IPS-NIHi7 (cell line): Measurements from ENCODE around the gene ENO2.

Source experiments
- DNase-seq: peaks from one replicate; pipeline ENCODE4 v3.0.0; 2012; ENCODE audit warnings: mixed read lengths; ENCODE audit errors: extremely low spot score

ENO2 gene

DNA sequence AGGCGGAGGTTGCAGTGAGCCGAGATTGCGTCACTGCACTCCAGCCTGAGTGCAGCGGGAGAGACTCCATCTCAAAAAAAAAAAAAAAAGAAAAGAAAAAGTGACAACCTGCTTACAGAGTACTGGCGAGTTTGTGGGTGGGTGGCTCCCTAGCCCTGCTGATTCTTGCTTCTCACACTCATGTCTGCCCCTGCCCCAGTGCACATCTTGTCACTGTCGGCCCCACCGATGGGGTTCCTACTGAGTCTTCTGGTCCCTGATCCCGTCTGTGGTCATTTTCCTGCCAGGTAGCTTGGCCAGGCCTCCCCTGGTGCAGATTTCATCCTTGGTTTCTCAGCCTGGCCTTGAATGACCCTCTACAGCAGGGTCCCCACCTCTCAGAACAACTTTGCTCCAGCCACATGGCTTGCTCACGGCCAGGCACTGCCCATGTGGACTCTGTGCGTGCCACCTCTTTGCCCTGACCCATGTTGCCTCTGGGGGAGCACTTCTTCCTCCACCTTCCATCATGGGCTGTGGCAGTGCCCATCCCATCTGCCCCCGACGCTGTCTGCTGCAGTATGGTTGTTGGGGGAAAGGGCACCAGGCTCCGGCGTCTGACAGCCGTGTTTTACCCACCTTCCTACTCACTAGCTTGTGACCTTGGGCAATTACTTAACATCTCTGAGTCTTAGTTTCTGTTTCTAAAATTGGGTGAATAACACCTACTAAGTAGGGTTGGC lies 34.7 kb downstream of the ENO2 start:
- DNase-seq, result no peak

GRCh38 chr12:6950401-6950801 lies 36.0 kb downstream of the ENO2 start:
- DNase-seq, result no peak

- no peak for DNase-seq
Measured at GRCh38 chr12:6950811-6951540, 36.6 kb downstream of the ENO2 start, which contains the start of gene PTPN6. TSS of gene PTPN6 (plus strand) at chr12:6951356. CDS start at chr12:6951513, 157 bp downstream.

DNA sequence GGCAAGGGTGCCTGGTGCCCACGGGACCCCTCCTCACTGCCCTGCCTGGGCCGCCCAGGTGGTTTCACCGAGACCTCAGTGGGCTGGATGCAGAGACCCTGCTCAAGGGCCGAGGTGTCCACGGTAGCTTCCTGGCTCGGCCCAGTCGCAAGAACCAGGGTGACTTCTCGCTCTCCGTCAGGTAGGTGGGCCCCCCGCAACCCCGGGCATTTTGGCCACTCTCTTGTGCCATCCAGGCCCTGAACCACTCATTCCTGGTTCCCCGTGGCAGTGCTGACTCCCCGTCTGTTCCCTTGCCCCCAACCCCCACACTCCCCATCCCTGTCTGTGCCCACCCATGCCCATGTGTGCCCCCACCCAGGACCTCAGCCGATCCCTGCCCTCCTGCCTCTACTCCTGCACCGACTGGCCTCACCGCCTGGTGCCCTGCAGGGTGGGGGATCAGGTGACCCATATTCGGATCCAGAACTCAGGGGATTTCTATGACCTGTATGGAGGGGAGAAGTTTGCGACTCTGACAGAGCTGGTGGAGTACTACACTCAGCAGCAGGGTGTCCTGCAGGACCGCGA lies 37.3 kb downstream of the ENO2 start:
- no peak for DNase-seq

DNA sequence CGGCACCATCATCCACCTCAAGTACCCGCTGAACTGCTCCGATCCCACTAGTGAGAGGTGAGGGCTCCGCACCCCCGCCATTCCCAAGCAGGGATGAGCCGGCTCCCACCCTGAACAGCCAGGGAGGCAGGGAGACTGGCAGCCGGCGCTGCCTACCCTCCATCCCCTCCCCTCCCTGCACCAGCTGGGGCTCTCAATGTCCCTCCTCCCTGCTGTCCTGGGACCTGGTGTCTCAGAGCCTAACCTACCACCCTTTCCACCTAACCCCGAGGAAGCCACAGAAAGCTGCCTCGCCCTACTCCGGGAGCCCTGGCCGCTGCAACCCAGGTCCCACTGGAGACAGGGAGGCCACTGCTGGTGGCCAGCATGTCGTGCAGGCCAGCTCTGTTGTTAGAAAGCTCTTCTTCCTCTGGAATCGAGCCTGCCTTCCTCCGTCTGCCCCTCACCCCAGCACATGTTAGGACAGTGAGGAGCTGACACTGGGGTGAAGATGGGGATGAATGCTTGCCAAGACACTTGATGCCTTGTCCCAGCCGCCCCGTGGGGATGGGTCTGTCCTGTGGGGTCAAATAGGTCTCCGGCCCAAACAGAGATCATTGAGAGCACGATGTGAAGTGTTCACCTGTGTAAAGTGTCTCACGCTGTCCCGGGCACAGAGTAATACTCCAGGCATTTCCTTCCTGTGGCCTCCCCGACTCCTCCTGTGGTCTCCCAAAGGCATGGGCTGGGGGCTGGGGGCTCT lies 37.9 kb downstream of the ENO2 start:
- no peak for DNase-seq

DNA sequence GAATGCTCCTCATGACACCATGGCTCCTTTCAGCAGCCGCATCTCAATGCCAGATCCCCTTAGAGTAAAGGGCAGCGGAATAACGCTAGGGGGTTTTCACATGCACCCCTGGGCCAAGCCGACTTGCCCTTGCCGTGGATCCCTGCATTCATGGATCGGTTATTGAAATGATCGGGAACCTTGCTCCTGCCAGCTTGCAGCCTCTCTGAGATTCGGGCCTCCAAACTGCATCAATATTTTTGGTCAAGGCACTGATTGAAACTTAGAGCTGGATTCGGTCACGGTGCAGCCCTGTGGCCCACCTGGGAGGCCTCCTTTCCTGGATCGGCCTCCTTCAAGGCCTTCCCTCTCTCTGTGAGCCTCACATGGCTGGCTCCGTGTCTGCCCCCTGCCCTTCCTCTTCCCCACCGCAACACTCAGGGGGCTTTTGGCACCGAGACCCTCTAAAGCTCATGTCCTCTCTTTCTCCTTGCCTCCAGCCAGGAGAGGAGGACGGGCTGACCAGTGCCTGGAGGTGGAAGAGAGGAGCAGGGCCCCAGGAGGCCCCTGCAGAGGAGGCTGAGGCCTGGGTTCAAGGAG lies 38.6 kb downstream of the ENO2 start:
- no peak for DNase-seq

DNA sequence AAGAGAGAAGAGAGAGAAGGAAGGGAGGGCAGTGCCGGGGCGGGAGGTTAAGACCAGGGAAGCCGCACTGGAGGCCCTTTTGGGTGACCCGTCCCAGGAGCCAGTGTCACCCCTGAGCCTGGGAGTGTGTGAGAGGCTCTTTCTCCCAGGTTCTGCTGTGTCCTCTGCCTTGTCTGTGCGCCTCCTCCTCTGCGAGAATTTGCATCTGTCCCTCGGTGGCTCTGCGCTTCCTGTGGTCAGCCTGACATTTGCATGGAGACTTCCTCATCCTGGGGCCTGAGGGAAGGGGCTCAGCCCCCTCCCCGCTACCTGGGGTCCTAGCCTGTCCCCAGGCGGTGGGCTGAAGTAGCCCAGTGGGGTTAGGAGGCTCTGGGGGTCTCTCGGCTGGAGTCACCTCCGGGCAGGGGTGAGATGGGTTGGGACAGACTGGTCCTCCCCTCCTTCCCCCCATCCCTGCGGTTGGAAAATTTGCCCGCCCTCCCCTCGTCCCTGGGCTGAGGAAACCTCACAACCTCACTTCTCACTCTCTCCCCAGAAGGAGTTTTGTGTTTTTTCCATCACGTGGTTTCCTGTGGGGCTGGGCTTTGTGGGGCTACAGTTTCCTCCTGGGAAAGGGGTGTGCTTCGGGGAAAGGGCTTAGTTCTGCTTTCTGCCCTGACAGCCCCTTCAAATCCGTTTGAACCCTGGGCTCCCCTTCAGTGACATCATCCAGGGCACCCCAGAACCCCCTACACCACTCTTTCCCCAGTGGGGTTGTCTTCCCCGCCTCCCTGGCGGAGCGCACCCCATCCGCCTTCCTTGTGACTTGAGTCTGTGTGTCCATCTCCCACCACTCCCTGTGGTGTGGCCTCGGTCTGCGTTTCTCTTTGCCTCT lies 39.3 kb downstream of the ENO2 start:
- DNase-seq, result no peak

DNA sequence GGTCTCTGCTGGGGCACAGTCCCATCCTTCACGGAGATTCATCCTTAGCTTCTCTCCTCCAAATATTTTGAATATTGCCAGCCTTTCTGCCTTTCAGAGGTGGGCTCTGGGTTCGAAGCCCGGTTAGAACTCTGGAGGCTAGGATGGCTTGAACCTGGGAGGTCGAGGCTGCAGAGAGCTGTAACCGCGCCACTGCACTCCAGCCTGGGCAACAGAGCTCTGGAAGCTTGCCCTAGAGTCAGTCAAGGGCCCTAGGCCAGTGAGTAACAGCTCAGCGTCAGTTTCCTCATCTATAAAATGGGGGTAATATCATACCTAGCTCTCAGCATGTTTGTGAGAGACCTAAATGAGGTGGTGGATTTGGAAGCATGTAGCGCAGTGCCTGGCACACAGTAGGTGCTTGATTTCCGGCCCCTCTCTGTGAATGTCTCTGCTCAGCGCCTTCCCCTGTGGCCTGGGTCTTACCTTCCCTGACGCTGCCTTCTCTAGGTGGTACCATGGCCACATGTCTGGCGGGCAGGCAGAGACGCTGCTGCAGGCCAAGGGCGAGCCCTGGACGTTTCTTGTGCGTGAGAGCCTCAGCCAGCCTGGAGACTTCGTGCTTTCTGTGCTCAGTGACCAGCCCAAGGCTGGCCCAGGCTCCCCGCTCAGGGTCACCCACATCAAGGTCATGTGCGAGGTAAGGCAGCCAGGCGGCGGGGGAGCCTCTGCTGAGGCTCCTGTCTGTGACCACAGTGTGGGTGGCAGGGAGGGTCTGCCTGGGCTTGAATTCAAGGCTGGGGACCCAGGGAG lies 40.1 kb downstream of the ENO2 start:
- no peak for DNase-seq

GRCh38 chr12:6955108-6956020 lies 41.0 kb downstream of the ENO2 start:
- DNase-seq, result no peak

DNA sequence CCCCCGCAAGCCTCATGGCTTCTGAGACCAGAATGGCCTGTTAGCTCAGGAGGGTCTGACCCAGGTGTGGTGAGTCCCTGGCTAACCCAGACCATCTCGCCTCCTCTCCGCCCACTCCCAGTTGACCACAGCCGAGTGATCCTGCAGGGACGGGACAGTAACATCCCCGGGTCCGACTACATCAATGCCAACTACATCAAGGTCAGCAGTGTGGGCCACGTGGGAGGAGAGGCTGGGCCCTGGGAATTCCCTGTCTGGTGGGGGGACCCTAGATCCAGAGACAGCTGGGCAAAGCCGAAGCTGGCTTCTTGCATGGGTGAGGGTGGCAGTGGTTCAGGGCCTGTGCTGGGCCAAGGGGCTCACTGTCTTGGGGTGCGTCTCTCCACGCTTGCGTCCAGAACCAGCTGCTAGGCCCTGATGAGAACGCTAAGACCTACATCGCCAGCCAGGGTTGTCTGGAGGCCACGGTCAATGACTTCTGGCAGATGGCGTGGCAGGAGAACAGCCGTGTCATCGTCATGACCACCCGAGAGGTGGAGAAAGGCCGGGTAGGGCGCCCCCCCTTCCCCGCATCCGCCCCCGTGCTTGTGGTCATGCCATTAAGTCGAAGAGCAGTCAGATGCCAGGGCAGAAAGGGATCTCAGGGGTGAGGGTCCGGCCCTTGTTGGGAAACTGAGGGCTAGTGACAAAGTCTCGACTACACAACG lies 41.8 kb downstream of the ENO2 start:
- no peak for DNase-seq

DNA sequence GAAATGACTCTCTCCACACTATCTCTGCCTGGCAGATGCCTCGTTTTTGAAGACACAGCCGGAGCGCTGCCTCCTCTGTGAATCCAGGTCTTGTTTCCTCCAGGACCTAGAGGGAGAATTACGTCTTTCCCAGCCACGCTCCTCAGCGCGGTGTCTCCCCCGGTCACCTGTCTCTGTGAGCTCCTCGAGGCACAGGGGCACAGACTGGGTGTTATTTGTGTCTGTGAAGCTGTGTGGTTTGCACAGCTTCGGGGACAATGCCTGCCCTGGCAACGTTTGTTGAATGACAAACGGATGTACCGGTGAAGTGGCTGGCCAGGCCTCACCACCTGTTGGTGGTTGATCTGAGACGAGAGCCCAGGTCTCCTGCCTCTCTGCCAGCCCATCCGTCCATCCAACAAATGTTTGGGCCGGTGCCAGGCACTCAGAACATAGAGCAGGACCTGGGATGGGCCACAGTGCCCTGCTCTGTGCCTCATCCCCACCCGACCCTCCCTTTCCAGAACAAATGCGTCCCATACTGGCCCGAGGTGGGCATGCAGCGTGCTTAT lies 42.8 kb downstream of the ENO2 start:
- DNase-seq, result no peak

- DNase-seq, result no peak
Measured at GRCh38 chr12:6957741-6958608, 43.6 kb downstream of the ENO2 start.

DNA sequence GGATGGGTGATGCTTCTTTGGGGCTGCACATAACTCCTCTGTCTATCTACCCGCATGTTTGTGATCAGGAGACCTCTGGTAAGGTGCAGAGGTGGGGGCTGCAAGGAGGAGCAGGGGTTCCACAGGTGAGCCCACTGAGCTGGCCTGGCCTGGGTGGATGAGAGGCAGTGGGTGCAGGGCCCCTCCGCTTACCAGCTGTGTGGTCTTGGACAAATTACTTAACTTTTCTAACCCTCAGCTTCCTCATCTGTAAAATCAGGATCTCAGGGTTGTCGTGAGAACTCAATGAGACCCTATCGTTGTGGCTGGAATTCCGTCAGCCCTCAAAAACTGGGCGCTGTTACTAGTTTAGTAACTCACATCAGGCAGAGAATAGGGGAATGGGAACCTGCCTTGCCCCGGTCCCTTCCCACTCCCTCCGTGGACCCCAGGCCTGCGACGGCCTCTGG lies 44.3 kb downstream of the ENO2 start:
- no peak for DNase-seq

GRCh38 chr12:6959058-6959804 lies 44.9 kb downstream of the ENO2 start:
- DNase-seq, result no peak

- no peak for DNase-seq
Measured at GRCh38 chr12:6959805-6960592, 45.6 kb downstream of the ENO2 start.
